K562 (cell line): Measurements from ENCODE around the gene LPCAT2.

ENCODE experiments used
- LEF1 ChIP-seq: fragments of 450-650 bp; IDR thresholded peaks from 2 replicates; pipeline ENCODE4 v1.6.1; 2016; ENCODE audit warnings: mild to moderate bottlenecking
- POU5F1 ChIP-seq: fragments of 150-350 bp; IDR thresholded peaks from 2 replicates; pipeline ENCODE4 v1.6.1; 2014; ENCODE audit warnings: borderline replicate concordance, low read length, low read depth, mild to moderate bottlenecking; ENCODE audit not compliant: partially characterized antibody
- TAF1 ChIP-seq: IDR thresholded peaks from 2 replicates; pipeline ENCODE4 v1.6.1; 2011; ENCODE audit warnings: mild to moderate bottlenecking, low read length, moderate library complexity; ENCODE audit not compliant: insufficient read depth, control insufficient read depth, severe bottlenecking; ENCODE audit errors: extremely low read depth
- ZNF143 ChIP-seq: sonication (generic); formaldehyde crosslinking; IDR thresholded peaks from 2 replicates; pipeline ENCODE4 v1.9.0; 2022; ENCODE audit warnings: mild to moderate bottlenecking, missing genetic modification reagents
- TF ChIP-seq, protein P1 (sequence below), 3 experiments: IDR thresholded peaks in 2 of 3; conservative IDR thresholded peaks in 1 of 3; 2 replicates each; pipeline ENCODE4 v1.5.1; 2011 to 2012; ENCODE audit warnings: low read length in 3 of 3, mild to moderate bottlenecking in 3 of 3, control low read depth in 2 of 3, improper control_type of control experiment in 1 of 3, inconsistent platforms in 1 of 3, low read depth in 1 of 3, mixed read lengths in 1 of 3, moderate library complexity in 1 of 3; ENCODE audit not compliant: insufficient read depth in 2 of 3

DNA sequence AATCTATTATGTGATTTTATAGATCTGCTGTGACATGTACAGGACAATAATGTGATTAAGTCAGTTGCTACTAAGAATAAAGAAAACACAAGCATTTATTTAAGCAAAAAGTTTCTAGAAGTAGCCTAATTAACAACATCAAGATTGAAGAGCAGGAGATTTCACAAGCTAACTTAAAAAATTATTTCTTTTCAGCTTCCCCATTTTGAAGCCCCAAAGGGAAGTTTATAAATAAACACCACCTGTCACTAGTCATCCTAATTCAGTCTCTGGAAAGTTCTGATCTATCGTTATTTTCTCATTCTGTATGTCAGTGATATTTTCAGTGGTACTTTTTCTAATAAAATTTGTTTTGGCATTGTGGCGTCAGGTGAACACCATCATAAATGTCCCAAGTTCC is 65.9 kb downstream of the LPCAT2 start:
- TF ChIP-seq, protein P1, sequence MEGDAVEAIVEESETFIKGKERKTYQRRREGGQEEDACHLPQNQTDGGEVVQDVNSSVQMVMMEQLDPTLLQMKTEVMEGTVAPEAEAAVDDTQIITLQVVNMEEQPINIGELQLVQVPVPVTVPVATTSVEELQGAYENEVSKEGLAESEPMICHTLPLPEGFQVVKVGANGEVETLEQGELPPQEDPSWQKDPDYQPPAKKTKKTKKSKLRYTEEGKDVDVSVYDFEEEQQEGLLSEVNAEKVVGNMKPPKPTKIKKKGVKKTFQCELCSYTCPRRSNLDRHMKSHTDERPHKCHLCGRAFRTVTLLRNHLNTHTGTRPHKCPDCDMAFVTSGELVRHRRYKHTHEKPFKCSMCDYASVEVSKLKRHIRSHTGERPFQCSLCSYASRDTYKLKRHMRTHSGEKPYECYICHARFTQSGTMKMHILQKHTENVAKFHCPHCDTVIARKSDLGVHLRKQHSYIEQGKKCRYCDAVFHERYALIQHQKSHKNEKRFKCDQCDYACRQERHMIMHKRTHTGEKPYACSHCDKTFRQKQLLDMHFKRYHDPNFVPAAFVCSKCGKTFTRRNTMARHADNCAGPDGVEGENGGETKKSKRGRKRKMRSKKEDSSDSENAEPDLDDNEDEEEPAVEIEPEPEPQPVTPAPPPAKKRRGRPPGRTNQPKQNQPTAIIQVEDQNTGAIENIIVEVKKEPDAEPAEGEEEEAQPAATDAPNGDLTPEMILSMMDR (IDR thresholded peaks at IDR 0.05 in 2 of 3, conservative IDR thresholded peaks at IDR 0.05 in 1 of 3; ENCODE audit: insufficient read depth in 2 of 3, low read depth in 1 of 3, low read length in 3 of 3): no peak
- TF ChIP-seq POU5F1: no peak
- no peak for TF ChIP-seq TAF1
- no peak for TF ChIP-seq ZNF143
- TF ChIP-seq LEF1: no peak
